GM18517 (cell line): ENCODE measurements around the gene KRT7.

ENCODE experiments used
- ATAC-seq: cut with Tn5 transposase; IDR thresholded peaks from one replicate; pipeline ENCODE4 v1.9.1; 2021; ENCODE audit warnings: mild to moderate bottlenecking, moderate library complexity; ENCODE audit not compliant: unreplicated experiment

Gene KRT7

DNA sequence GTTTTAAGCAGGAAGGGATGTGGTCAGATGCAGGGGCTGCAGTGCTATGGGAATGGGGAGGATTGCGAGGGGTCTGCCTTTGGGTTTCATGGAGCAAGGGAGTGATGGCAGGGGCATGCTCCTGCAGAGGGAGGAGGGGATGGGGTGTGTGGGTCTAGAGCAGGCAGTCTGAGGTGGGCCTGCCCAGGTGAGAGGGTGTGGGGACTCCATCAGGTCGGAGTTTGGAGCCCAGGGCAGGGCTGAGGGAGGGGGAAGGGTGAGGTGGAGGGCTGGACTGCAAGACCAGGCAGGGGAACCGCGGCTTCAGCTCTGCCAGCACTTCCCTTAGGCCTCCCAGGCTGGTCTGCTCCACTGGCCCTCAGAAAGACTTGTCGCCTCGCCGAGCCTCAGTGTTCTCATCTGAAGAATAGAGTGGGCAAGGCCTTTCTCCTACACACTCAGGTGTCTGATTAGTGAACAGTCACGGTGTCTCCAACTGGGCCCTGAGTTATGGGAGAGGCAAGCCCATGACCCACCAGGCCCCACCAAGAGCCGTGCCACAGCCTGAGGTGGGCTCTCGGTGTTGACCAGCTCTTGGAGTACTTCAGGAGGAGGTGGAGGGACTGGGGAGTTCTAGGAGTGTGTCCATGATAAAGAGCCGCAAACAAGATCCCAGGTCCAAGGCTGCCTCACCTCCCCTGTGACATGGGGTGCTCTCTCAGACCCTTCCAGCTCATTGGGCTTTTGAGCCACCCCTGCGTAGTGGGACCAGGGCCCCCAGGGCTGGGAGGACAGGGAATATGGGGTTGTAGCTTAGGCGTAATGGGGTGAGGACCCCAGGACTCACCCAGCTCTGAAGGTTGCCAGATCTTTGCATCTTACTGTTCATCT, 21.1 kb upstream of the KRT7 start:
- no peak for ATAC-seq

DNA sequence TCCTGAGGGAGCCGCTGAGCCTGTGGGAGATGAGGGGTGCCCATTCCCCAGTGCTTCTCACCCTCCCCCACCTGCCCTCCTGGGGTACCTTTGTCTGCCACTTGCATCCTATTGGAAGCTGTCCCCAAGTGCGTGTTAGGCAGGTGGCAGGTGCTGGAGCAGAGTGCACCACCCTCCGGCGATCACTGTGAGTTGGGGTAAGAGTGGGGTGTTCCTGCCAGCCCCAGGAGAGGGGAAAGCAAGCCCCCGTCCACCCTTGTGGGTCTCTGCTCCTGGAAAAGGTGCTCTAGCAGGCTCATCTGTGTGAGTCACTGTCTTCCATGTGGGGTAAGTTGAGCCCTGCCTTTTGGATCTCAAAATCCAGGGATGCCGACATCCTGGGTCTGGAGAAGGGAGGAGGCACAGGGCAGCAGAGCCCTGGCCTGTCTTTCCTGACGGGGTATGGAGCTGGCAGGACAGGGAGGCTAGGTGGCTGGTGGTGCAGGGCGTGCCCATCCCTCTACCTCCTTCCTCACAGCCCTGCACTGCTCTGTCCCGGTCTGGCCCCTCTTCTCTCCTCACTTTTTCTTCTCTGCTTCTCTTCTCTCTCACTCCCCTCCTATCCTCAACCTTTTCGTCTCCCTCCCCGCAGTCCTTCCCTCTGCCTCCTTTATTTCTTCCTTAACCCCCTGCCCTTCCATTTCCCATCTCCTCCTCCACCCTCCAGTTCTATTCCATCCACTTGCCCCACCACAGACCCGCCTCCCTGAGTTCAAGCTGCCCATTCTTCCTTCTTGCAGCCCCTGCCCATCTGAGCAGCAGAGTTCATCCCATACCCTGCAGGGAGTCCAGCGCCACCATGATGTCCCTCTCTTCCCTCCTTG, 20.1 kb upstream of the KRT7 start:
- no peak for ATAC-seq

- ATAC-seq = no peak
Measured at GRCh38 chr12:52213564-52214420, 19.3 kb upstream of the KRT7 start.

GRCh38 chr12:52214421-52214802, 18.6 kb upstream of the KRT7 start:
- ATAC-seq = no peak

- no peak for ATAC-seq
Measured at GRCh38 chr12:52215587-52216031, 17.4 kb upstream of the KRT7 start.

DNA sequence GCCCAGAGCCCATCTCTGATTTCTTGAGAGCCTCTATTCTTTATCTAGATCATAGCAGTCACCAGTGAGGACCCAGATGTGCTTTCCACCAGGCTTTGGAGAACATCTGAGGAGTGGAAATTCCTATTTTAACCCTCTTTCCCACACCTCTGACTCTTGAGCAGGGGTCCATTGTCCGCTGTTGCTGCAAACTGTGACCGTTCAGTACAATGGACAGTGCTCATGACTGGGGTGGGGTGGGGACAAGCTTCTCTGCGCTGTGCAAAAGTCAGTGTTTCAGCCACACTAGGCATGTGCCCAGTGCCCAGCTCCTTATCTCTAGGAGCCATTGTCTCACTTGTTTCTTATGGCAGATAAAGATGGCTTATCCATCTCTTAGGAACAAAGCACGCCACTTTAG, 16.9 kb upstream of the KRT7 start:
- no peak for ATAC-seq

DNA sequence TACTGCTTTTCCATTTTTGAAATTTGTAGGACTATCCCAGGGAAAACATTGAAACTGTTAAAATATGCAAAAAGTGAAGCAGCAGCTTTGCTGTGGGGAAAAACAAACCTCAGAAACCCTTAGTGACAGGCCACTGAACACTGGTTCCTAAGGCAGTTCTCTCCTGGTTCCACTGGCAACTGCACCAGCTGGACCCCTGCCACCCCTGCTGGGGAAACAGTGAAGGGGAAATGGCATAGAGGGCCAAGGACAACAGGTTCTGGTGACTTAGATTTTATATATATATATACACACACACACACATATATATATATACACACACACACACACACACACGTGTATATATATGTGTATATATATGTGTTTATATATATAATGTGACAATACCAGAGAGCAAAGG, 16.2 kb upstream of the KRT7 start:
- no peak for ATAC-seq

GRCh38 chr12:52217223-52217622, 15.8 kb upstream of the KRT7 start:
- no peak for ATAC-seq

GRCh38 chr12:52218001-52218400, 15.0 kb upstream of the KRT7 start:
- no peak for ATAC-seq

GRCh38 chr12:52220477-52220876, 12.6 kb upstream of the KRT7 start:
- ATAC-seq = no peak

- ATAC-seq = no peak
Measured at GRCh38 chr12:52221070-52221781, 11.8 kb upstream of the KRT7 start.

DNA sequence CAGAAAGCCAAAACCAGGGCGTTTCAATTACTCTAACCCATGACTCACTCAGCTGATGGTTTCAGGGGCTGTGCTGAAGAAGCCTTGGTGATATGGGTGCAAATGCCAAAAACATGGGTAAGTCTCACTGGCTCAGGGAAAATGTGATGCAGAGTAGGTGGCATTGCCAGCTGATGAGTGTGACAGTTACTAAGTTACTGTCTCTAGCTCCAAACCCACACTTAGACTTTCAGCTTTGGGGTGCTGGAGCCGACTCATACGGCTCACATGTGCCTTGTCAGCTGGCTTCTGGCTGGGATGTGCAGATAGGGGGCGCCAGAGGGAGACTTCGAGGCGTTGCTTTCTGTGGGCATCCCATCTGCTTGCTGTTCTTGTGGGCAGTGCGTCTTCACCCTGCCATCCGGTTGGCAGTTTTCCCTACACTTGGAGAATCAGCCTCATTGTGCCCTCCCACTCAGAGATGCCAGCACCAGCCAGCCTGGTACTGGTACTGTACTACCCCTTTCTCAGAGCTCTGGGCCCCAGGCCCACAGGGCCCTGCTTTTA, 11.1 kb upstream of the KRT7 start:
- no peak for ATAC-seq

- no peak for ATAC-seq
Measured at GRCh38 chr12:52222692-52223091, 10.4 kb upstream of the KRT7 start.

- no peak for ATAC-seq
Measured at GRCh38 chr12:52223406-52224039, 9.5 kb upstream of the KRT7 start.

GRCh38 chr12:52224151-52224550, 8.9 kb upstream of the KRT7 start:
- ATAC-seq = no peak

DNA sequence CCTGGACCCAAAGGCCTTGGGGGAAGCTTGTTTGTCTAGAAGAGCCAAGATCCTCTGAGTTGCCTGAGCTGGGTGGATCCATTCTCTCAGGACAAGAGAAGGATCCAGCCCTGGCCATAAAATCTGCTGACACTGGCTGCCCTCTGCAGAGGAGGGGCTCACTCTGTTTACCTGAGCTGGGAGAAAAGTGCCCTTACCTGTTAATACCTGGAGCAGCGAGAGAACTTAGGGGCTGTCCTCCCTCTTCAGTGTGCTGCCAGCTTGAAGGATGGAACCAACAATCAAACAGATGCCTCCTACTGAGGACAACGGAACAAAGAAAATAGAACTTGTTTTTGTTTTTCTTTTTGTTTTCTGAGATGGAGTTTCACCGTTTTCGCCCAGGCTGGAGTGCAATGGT, 7.3 kb upstream of the KRT7 start:
- no peak for ATAC-seq

DNA sequence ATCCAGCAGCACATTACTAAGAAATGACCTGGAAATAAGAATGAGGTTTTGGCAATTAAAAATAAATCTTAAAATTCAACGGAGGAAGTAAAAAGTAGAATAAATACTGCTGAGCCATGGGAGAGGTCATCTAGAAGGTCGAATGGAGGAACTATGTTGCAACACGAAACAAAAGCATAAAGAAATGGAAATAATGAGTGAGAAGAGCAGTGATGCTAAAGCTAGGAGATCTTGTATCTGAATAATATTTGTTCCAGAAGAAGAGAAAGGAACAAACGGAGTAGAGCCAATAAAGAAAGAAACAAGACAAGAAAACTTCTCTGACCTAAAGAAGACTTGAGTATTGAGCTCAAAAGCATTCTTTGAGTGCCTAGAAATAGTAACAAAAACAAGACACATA, 6.6 kb upstream of the KRT7 start:
- no peak for ATAC-seq

GRCh38 chr12:52227606-52228166, 5.4 kb upstream of the KRT7 start:
- ATAC-seq = no peak

GRCh38 chr12:52228366-52228765, 4.7 kb upstream of the KRT7 start:
- ATAC-seq = no peak
